Activated T-helper 1 cell treated with anti-CD3 and anti-CD28 coated beads, Interleukin-2, amount 50 U/mL, for 16 hours (primary cell): ENCODE data around the gene FMN1.

Experiments
- DNase-seq, 2 donors: peaks; one replicate each; pipeline ENCODE4 v3.0.0-alpha.2; 2020; ENCODE audit warnings: low read depth in 1 of 2, low spot score in 1 of 2

Gene FMN1

GRCh38 chr15:32838338-32838737 is 356.2 kb downstream of the FMN1 start:
- DNase-seq: no peak

DNA sequence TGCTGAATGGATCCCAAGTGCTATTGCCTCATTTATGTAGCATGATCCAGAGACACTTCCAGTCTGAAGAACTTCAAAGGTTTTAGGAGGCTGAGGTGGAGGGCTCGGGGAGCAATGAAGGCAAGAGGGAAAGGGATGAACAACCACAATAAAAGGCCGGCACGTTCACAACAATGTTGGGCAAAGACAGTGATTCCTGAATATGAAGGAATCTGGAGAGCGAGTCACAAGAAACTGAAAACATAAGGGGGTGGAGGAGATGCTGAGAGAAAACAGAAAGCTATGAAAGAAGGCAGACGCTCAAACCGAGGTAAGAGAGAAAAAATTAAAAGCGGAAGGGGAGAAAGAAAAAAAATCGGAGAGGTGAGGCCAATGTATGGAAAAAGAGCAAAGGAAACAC is 356.6 kb downstream of the FMN1 start:
- no peak for DNase-seq

DNA sequence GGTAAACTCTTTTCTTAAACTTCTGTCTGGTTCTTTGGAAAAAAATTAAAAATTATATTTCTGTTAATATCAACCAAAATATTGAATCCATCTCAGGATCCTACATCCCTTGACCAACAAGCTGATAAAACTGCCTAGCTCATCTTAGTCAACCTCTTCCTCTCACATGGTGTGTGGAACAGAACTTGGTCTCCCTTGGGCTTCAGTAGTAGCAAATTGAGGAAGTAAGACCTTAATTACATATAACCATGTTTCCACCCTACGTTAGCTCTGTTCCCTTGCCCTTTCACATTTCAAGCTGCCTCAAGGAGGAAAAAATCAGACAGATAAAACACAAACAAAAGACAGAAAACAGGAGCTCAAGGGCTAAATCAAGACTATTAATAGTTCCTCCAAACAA is 360.4 kb downstream of the FMN1 start:
- no peak for DNase-seq

GRCh38 chr15:32833379-32833821 is 361.1 kb downstream of the FMN1 start:
- no peak for DNase-seq

- DNase-seq: no peak
These were observed 363.0 kb downstream of the FMN1 start for GRCh38 chr15:32831485-32831884.

DNA sequence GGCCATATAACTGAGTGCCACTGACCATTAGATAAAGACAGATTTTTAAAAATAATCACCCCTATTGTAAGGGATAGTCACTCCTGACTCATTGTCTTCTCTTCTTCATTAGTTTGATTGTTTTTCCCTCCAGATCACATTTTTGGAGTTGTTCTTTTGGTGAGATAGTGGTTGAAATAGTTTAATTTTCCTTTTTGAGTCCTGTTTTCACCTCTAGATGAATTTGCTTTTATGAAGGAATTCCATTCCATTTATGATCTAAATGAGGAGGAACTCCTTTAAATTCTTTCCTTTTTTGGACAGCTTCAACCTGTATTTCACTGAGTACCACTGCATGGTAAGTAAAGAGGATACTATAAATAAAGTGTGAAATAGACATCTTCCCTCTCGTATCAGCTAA is 364.3 kb downstream of the FMN1 start:
- no peak for DNase-seq

DNA sequence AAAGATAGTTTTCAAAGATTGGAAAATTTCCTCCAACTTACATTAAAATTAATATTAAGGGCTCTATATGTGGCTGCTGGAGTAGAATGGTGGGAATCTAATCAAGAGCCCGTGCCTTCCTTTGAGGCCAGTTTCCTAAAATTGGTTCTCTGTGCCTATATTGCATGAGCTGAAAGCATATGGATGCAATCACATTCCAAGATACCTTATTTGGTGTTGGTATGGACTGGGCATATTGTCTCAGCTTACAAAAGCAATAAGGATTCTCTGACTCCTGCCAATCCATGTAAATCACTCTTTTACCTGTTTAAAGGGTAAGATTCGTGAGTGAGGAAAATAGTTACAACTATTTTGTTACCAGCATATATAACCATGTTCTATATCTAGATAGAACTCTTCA is 365.1 kb downstream of the FMN1 start:
- DNase-seq: no peak

DNA sequence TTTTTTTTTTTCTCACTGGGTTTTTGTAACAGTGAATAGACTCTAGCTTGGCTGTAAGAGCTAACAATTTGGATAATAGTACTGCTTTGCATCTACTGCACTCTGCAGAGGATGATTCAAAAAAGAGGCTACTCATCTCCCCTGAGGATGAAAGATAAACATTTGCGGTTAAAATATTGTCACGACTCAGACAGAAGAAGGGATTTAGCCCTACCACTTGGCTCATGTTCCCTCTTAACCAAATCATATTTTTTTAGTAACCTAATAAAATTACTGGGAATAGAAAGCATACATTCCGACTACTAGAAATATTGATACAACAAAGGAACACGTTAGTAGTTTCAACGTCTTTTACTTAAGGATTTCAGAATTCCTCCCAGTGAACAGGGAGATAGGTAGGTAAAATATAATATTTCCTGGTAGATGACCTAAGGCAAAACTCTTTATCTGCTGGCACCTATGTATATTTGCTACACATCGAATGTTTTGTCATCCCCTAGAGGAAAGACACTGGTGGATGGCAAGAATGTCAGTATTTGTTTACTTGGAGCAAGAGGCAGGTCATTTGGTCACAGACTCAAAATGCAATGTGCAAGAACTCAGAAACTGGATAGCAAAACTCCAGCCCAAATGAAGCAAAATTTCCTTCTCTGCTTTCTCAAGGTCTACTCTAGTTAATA is 365.9 kb downstream of the FMN1 start:
- no peak for DNase-seq

- DNase-seq: no peak
These were observed 367.8 kb downstream of the FMN1 start for GRCh38 chr15:32826685-32827084.

- DNase-seq: no peak
These were observed 369.3 kb downstream of the FMN1 start for GRCh38 chr15:32825219-32825618.

DNA sequence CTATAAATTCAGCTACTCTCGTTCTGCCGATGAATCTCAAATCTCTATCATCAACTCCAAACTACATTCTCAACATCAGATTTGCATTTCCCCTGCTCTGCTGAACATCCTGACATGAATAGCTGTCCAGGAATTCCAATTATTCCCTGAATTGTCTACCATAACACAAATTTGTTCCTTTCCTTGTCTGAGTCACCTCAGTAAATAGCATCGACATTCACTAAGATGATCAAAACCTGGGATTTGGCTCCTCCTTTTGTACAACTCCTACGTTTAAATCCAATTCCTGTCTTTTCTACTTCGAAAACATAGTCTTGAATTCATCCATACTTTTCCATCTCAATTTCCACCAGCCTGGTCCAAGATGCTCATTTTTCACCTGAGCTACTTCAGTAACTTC is 369.7 kb downstream of the FMN1 start:
- DNase-seq: no peak

GRCh38 chr15:32823750-32824149 is 370.8 kb downstream of the FMN1 start:
- DNase-seq: no peak

DNA sequence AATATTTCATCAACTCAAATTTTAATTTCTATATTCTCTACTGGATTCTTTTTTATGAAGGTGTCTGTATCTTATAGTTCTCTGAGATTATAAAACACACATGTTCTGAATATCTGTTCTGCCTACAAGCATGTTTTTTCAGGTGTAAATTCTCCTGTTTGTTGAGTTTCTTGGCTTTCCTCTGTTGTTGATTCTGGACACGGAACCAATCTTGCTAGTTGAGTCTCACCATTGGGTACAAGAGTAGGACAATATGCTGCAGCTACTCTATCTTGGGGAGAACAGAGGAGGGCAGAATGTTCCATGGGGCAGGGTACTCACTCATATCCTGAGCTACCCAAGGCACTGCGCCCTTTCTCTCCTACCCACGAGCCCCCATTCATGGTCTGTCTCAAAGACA is 371.8 kb downstream of the FMN1 start:
- no peak for DNase-seq

GRCh38 chr15:32819448-32819847 is 375.1 kb downstream of the FMN1 start:
- DNase-seq: no peak

DNA sequence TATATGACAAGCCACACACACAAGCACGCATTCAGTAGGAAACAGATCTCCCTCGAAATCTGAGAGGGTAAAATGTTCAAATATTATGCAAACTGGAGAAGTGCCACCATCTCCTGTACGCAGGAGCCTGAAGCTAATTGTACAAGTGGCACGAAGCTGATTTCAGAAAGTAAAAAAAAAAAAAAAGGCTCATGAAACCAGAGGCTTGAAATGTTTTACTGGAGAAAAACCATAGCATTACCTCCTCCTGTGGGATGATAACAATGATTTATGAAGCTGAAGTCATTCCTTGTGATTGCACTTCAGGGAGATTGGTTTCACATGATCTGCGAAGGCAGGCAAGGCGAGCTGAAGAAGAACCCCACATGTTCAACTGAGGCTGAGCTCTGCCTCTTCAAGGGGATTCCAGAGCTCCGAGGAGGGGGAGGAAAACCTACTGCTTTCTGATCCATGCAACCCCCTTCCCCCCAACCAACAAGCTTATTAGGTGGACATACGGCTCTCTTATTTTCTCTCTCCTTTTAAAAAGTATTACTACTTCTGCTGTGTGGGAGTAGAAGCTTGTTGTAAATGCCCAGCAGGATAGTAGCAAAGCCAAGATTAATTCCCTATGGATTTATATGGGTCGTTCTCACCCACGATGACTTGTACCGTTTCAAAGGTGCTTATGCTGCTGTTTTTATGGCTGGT is 375.6 kb downstream of the FMN1 start:
- DNase-seq: no peak

DNA sequence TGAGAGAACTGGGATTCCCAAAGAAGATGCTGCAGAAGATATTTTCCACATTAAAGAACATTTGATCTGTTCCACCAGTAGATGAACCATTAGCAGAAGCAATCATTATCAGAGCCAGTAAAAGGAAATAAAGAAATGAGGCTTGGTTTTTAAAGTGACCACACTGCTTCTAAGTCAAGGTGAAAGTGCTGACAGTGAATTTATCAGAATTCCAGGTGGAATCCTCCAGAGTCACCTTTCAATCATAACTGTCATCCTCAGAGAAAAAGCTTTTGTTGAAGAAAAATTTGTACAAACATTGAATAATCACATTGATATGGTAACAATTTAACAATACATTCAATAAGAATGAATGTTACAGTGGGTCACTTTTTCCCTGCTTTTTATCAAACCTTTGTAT is 376.9 kb downstream of the FMN1 start:
- DNase-seq: no peak

DNA sequence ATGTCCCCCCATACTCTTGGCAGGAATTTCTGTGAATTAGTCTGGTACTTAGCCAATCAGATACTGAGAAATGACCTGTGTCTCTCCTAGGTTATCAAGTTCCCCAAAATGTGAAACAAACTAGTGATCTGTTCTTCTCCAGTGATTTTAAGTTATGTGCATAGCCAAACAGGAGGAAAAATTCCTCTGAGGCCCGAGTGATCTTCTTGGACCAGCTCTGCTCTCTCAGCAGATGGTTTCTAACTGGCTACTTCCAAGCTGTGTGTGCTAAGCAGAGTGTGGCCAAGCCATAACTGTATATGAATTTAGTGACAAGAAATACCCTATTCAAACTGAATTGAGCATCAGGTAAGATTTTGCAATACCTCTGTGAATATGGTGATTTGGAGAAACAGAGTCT is 387.2 kb downstream of the FMN1 start:
- DNase-seq: no peak

GRCh38 chr15:32803631-32804030 is 390.9 kb downstream of the FMN1 start:
- DNase-seq: no peak

DNA sequence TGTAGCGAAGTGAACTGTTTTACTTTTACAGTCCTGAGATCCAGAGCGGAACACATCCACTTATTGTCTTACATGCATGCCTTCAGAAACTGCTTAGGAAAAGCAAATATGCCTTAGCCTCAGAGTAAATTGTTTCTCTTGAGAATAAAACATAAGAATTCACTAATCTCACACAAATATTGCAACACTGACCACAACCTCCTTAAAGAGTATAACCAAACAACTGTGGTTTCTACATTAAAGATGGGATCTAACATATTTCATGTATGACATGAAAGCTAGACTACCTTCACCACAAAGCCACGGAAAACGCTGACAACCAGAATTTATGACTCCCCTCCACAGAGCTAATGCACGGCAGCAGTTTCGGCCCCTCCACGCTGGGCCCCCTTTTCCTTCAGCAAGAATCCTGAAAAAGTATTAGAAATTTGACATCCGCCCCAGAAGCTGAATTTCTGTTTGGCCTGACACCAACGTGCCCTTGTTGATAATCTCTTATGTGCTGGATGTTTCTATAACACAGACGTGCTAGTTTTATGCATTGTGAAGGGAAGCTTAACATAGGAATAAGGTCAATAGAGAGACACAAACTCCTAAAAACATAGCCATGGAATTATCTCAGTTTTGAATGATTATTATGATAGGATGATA is 392.1 kb downstream of the FMN1 start:
- no peak for DNase-seq

DNA sequence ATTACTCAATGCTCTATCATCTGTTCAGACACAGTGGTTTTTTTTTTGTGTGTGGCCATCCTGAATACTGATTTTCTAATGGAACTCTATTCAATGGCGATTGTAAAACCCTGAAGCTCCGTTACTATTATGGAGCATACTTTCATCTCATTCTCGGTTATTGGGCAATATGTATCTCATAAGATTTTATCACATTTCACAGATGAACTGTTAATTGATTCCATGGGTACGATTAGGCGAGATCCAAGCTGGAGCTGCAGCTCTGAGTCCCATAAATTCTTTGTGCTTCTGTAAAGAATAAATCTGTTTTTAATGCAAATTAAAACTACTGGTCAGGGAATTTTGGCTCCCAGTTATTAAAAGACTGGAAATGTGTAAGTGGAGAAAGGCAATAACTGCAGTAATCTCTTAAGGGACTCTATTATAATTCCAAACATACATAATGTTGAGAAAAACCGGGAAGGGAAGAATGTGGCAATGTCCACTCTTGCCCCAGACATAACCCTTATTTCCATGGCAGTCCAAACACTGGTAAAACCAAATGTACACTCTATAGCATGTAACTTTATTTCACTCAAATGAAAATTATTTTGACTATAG is 394.5 kb downstream of the FMN1 start:
- DNase-seq: no peak

- DNase-seq: no peak
These were observed 397.7 kb downstream of the FMN1 start for GRCh38 chr15:32796856-32797255.

DNA sequence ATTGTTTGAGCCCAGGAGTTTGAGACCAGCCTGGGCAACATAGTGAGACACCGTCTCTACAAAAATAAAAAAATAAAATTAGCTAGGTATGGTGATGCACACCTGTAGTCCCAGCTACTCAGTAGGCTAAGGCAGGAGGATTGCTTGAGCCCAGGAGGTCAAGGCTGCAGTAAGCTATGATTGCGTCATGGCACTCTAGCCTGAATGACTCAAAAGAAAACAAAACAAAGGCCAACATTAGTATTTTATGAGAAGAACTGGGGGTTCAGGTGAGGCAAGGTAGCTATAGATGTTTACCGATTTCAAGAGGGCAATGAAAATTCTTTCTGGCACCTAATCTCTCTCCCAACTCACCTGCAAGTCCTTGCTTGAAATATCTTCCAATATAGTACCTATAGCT is 399.5 kb downstream of the FMN1 start:
- DNase-seq: no peak
